Measurements from ENCODE around the gene AGXT.

DNA sequence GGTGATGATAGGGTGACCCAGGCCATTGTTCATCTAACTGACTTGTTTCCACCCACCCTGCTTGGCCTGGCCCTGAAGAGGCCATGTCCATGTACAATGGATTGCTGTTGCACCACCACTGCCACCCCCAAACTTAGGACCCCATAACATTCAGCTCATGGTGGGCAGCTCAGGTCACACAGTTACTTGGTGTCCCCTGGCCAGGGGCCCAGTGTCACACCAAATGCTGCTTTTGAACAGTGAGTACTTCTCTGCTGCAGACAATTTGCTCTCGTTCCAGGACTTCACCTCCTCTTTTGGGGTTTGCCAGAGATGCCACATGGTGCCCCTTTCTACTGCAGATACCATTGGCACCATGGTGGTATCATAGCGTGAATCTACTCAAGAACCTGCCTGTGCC lies 15.6 kb downstream of the AGXT start:
- no peak for TF ChIP-seq POLR2A (IDR thresholded peaks at IDR 0.05)
- TF ChIP-seq, protein P1, sequence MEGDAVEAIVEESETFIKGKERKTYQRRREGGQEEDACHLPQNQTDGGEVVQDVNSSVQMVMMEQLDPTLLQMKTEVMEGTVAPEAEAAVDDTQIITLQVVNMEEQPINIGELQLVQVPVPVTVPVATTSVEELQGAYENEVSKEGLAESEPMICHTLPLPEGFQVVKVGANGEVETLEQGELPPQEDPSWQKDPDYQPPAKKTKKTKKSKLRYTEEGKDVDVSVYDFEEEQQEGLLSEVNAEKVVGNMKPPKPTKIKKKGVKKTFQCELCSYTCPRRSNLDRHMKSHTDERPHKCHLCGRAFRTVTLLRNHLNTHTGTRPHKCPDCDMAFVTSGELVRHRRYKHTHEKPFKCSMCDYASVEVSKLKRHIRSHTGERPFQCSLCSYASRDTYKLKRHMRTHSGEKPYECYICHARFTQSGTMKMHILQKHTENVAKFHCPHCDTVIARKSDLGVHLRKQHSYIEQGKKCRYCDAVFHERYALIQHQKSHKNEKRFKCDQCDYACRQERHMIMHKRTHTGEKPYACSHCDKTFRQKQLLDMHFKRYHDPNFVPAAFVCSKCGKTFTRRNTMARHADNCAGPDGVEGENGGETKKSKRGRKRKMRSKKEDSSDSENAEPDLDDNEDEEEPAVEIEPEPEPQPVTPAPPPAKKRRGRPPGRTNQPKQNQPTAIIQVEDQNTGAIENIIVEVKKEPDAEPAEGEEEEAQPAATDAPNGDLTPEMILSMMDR (IDR thresholded peaks at IDR 0.05): no peak
